SU-DHL-6 (cell line): ENCODE results near the gene GOT1.

Experiments used
- H2AFZ ChIP-seq: fragments of 200-600 bp; sonication (generic); 2 replicates; pipeline ENCODE4 v1.6.1; 2014; ENCODE audit warnings: low read depth, mild to moderate bottlenecking, moderate library complexity, mixed read lengths, antibody characterized with exemption, low read length; ENCODE audit not compliant: severe bottlenecking
- H3F3A ChIP-seq: fragments of 200-600 bp; shearing (Covaris generic); 2 replicates; pipeline ENCODE4 v1.6.0; 2016; ENCODE audit warnings: antibody characterized with exemption, mild to moderate bottlenecking; ENCODE audit not compliant: insufficient read depth
- H3K27ac ChIP-seq: fragments of 200-600 bp; sonication (generic); 2 replicates; pipeline ENCODE4 v1.5.1; 2016; ENCODE audit warnings: low read depth, mild to moderate bottlenecking, low read length, moderate library complexity, mixed read lengths
- H3K27me3 ChIP-seq: fragments of 200-600 bp; sonication (generic), shearing (Covaris generic); 2 replicates; pipeline ENCODE4 v1.6.0; 2014; ENCODE audit warnings: mild to moderate bottlenecking, low read length
- H3K36me3 ChIP-seq: fragments of 200-600 bp; sonication (generic); 2 replicates; pipeline ENCODE4 v1.6.1; 2014; ENCODE audit warnings: mild to moderate bottlenecking, low read length, mixed read lengths
- H3K4me2 ChIP-seq: fragments of 300-600, 200-600 bp; shearing (Covaris generic), sonication (generic); 2 replicates; pipeline ENCODE4 v1.6.0; 2014; ENCODE audit warnings: low read length, low read depth, mild to moderate bottlenecking; ENCODE audit not compliant: poor library complexity, severe bottlenecking
- H3K4me3 ChIP-seq: fragments of 200-600 bp; sonication (generic); 2 replicates; pipeline ENCODE4 v1.5.1; 2014; ENCODE audit warnings: antibody characterized with exemption, low read length, mild to moderate bottlenecking, mixed read lengths; ENCODE audit not compliant: insufficient read depth, poor library complexity, severe bottlenecking
- H3K79me2 ChIP-seq: fragments of 200-600 bp; sonication (generic); 2 replicates; pipeline ENCODE4 v1.6.1; 2014; ENCODE audit warnings: mild to moderate bottlenecking, low read length, moderate library complexity; ENCODE audit not compliant: insufficient read depth
- H3K9ac ChIP-seq: fragments of 200-600 bp; sonication (generic); 2 replicates; pipeline ENCODE4 v1.7.0; 2014; ENCODE audit warnings: mild to moderate bottlenecking, low read length
- H3K9me2 ChIP-seq: fragments of 200-600 bp; sonication (generic); replicated peaks from 2 replicates; pipeline ENCODE4 v1.6.1; 2014; ENCODE audit warnings: low read length; ENCODE audit not compliant: insufficient read depth
- H3K9me3 ChIP-seq: fragments of 200-600 bp; sonication (generic); 2 replicates; pipeline ENCODE4 v1.6.1; 2014; ENCODE audit warnings: low read length, mixed read lengths; ENCODE audit not compliant: insufficient read depth
- H4K20me1 ChIP-seq: fragments of 200-600 bp; sonication (generic); 2 replicates; pipeline ENCODE4 v1.6.1; 2014; ENCODE audit warnings: low read depth, mild to moderate bottlenecking, antibody characterized with exemption, low read length, moderate library complexity, mixed read lengths
- EZH2phosphoT487 ChIP-seq: fragments of 200-600 bp; sonication (generic), shearing (Covaris generic); conservative IDR thresholded peaks from 2 replicates; pipeline ENCODE4 v1.6.1; 2018; ENCODE audit warnings: mild to moderate bottlenecking, antibody characterized with exemption, low read length, moderate library complexity, mixed read lengths
- TF ChIP-seq, protein P1 (sequence below): fragments of 200-600 bp; sonication (generic); IDR thresholded peaks from one replicate; pipeline ENCODE4 v1.5.1; 2017; ENCODE audit warnings: antibody characterized with exemption, mild to moderate bottlenecking, low read length, moderate library complexity; ENCODE audit not compliant: insufficient read depth, poor library complexity, severe bottlenecking

Gene GOT1

DNA sequence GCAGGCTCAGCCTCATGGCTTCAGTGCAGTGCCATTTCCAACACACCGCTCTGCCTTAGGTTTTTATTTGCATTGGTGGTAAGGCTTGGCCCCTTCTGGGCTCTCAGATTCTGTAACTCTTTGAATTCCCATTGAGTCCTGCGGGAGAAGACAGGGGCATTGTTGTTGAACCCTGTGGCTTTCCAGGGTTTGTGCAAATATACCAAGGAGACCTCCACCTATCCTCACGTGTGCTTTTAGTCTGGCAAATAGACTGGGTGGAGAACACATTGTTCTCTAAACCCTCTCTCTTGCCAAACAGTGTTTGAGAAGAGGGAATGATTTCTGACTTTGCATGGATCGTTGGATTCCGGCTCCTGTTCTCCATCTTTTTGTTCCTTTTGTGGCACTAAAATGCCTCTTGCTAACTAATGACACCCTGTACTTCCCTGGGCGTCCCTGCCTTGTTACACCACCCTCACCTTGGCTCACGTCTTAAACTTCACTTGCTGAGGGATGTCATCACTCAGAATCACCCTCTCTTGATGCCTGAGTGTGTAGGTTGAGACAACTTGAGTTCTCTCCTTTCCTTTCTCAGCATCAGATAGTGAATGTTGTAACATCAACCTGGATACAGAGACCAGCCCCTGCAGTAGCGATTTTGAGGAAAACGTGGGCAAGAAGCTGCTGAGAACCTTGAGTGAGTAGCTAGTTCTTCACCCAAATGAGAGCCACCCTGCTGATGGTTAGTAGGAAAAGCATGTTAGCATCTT, 40.5 kb downstream of the GOT1 start:
- no peak overlapping the region for H3K4me3 ChIP-seq
- H3K27me3 ChIP-seq = no peaks in the 10 kb centered on the region
- H4K20me1 ChIP-seq = no peaks in the 10 kb centered on the region
- no peak overlapping the region for H2AFZ ChIP-seq
- no peak overlapping the region for H3K27ac ChIP-seq
- H3K36me3 ChIP-seq = no peaks in the 10 kb centered on the region
- no peaks in the 10 kb centered on the region for H3F3A ChIP-seq
- no peaks in the 10 kb centered on the region for H3K79me2 ChIP-seq
- no peak overlapping the region for H3K4me2 ChIP-seq
- TF ChIP-seq, protein P1, sequence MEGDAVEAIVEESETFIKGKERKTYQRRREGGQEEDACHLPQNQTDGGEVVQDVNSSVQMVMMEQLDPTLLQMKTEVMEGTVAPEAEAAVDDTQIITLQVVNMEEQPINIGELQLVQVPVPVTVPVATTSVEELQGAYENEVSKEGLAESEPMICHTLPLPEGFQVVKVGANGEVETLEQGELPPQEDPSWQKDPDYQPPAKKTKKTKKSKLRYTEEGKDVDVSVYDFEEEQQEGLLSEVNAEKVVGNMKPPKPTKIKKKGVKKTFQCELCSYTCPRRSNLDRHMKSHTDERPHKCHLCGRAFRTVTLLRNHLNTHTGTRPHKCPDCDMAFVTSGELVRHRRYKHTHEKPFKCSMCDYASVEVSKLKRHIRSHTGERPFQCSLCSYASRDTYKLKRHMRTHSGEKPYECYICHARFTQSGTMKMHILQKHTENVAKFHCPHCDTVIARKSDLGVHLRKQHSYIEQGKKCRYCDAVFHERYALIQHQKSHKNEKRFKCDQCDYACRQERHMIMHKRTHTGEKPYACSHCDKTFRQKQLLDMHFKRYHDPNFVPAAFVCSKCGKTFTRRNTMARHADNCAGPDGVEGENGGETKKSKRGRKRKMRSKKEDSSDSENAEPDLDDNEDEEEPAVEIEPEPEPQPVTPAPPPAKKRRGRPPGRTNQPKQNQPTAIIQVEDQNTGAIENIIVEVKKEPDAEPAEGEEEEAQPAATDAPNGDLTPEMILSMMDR = no peak
- no peak for TF ChIP-seq EZH2phosphoT487
- H3K9me2 ChIP-seq = no peaks in the 10 kb centered on the region
- no peak overlapping the region for H3K9ac ChIP-seq
- no peaks in the 10 kb centered on the region for H3K9me3 ChIP-seq

- Histone ChIP-seq H3K27ac (no peak overlapping the region), H3K79me2 (no peaks in the 10 kb centered on the region), H3K4me2 (no peak overlapping the region), H2AFZ (no peak overlapping the region), H3K36me3 (no peaks in the 10 kb centered on the region), H3K9ac (no peak overlapping the region), H3F3A (no peaks in the 10 kb centered on the region), H3K9me2 (no peaks in the 10 kb centered on the region), H3K9me3 (no peaks in the 10 kb centered on the region), H3K27me3 (no peaks in the 10 kb centered on the region), H3K4me3 (no peak overlapping the region), H4K20me1 (no peaks in the 10 kb centered on the region)
- TF ChIP-seq EZH2phosphoT487 = no peak
- TF ChIP-seq, protein P1 = no peak
Observed at GRCh38 chr10:99387541-99387940, 42.9 kb downstream of the GOT1 start.

DNA sequence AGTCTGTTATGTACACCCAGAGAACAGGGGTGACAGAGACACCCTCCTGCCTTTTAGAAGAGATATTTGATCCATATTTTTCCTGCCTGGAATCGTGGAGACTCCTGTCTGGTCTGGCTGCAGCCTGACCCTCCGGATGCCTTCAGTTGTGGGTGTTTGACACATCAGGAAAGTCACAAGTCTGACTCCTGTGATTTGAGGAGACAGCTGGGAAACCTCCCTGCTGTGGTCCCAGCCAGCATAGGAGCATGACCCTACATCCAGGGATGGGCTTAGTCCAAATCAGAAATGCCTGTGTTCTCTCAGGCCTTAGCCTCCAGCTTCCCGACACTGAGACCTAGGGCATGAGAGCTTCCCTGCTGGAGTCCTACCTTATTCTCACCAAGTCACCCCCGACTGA, 43.4 kb downstream of the GOT1 start:
- Histone ChIP-seq H3K4me2 (no peak overlapping the region), H3K79me2 (no peaks in the 10 kb centered on the region), H3K27ac (no peak overlapping the region), H3F3A (no peaks in the 10 kb centered on the region), H3K9me2 (no peaks in the 10 kb centered on the region), H3K27me3 (no peaks in the 10 kb centered on the region), H3K9me3 (no peaks in the 10 kb centered on the region), H3K36me3 (no peaks in the 10 kb centered on the region), H2AFZ (no peak overlapping the region), H3K4me3 (no peak overlapping the region), H4K20me1 (no peaks in the 10 kb centered on the region), H3K9ac (no peak overlapping the region)
- TF ChIP-seq, protein P1 = no peak
- no peak for TF ChIP-seq EZH2phosphoT487
